Measurements from ENCODE around the gene TPSAB1.

- TF ChIP-seq CTCF (IDR thresholded peaks at IDR 0.05) (no peak), EP300 (IDR thresholded peaks at IDR 0.05) (no peak), POLR2A (IDR thresholded peaks at IDR 0.05) (no peak), POLR2AphosphoS5 (IDR thresholded peaks at IDR 0.05) (no peak)
Measured at GRCh38 chr16:1214719-1215118, 25.8 kb upstream of the TPSAB1 start.

Measured in upper lobe of left lung (tissue), 4 donors.